Nephron (organoid): ENCODE results near the gene PRICKLE2.

Source experiments
- H3K27ac Mint-ChIP-seq, 3 experiments: 2 replicates each; pipeline ENCODE4 v1.8.0; 2020; ENCODE audit warnings: mixed read lengths in 3 of 3, mild to moderate bottlenecking in 2 of 3, moderate library complexity in 1 of 3
- H3K27me3 Mint-ChIP-seq: 2 replicates; pipeline ENCODE4 v1.8.0; 2021; ENCODE audit warnings: low read depth, mild to moderate bottlenecking, moderate library complexity, mixed read lengths
- H3K36me3 Mint-ChIP-seq: 2 replicates; pipeline ENCODE4 v1.8.0; 2020; ENCODE audit warnings: low read depth, mixed read lengths
- H3K4me1 Mint-ChIP-seq: 2 replicates; pipeline ENCODE4 v1.8.0; 2020; ENCODE audit warnings: mixed read lengths
- H3K4me3 Mint-ChIP-seq, 3 experiments: 2 replicates each; pipeline ENCODE4 v1.8.0; 2020; ENCODE audit warnings: mild to moderate bottlenecking in 3 of 3, mixed read lengths in 3 of 3, moderate library complexity in 2 of 3
- H3K9me3 Mint-ChIP-seq: 2 replicates; pipeline ENCODE4 v1.8.0; 2020; ENCODE audit warnings: mixed read lengths
- CTCF ChIP-seq, 3 experiments: fragments of 200-600 bp; sonication (generic); IDR thresholded peaks; one replicate each; pipeline ENCODE4 v1.5.0; 2021; ENCODE audit warnings: antibody characterized with exemption in 3 of 3; ENCODE audit not compliant: unreplicated experiment in 3 of 3

Gene PRICKLE2

GRCh38 chr3:64120876-64121275 is 104.4 kb downstream of the PRICKLE2 start:
- H3K4me1 Mint-ChIP-seq: peaks cover 7% of the 10 kb centered on the region
- H3K9me3 Mint-ChIP-seq: peaks cover 41% of the 10 kb centered on the region
- H3K27ac Mint-ChIP-seq: peak overlapping the region; percentile 41 to 68 (median 47)
- H3K27me3 Mint-ChIP-seq: no peaks in the 10 kb centered on the region
- peaks cover 83% of the 10 kb centered on the region for H3K36me3 Mint-ChIP-seq
- no peak for TF ChIP-seq CTCF (IDR thresholded peaks at IDR 0.05; ENCODE audit: unreplicated experiment in 3 of 3)
- H3K4me3 Mint-ChIP-seq: no peak overlapping the region

GRCh38 chr3:64117483-64117882 is 107.8 kb downstream of the PRICKLE2 start:
- no peak overlapping the region for H3K27ac Mint-ChIP-seq
- no peak overlapping the region for H3K4me3 Mint-ChIP-seq
- H3K4me1 Mint-ChIP-seq: peaks cover 9% of the 10 kb centered on the region
- H3K27me3 Mint-ChIP-seq: no peaks in the 10 kb centered on the region
- TF ChIP-seq CTCF (IDR thresholded peaks at IDR 0.05; ENCODE audit: unreplicated experiment in 3 of 3): no peak
- peaks cover 85% of the 10 kb centered on the region for H3K36me3 Mint-ChIP-seq
- peaks cover 49% of the 10 kb centered on the region for H3K9me3 Mint-ChIP-seq

GRCh38 chr3:64114651-64115050 is 110.6 kb downstream of the PRICKLE2 start:
- Mint-ChIP-seq H3K27me3 (no peaks in the 10 kb centered on the region), H3K4me1 (peaks cover 29% of the 10 kb centered on the region), H3K36me3 (peaks cover 85% of the 10 kb centered on the region), H3K27ac (peak overlapping the region in 1 of 3 experiments; percentile 6), H3K9me3 (peaks cover 50% of the 10 kb centered on the region), H3K4me3 (no peak overlapping the region)
- no peak for TF ChIP-seq CTCF (IDR thresholded peaks at IDR 0.05; ENCODE audit: unreplicated experiment in 3 of 3)

GRCh38 chr3:64111872-64112271 is 113.4 kb downstream of the PRICKLE2 start:
- no peak for TF ChIP-seq CTCF (IDR thresholded peaks at IDR 0.05; ENCODE audit: unreplicated experiment in 3 of 3)
- H3K4me1 Mint-ChIP-seq: peaks cover 50% of the 10 kb centered on the region
- peak overlapping the region; percentile 84 to 93 (median 86) for H3K27ac Mint-ChIP-seq
- no peak overlapping the region for H3K4me3 Mint-ChIP-seq
- no peaks in the 10 kb centered on the region for H3K27me3 Mint-ChIP-seq
- H3K36me3 Mint-ChIP-seq: peaks cover 61% of the 10 kb centered on the region
- H3K9me3 Mint-ChIP-seq: peaks cover 30% of the 10 kb centered on the region

- no peak for TF ChIP-seq CTCF (IDR thresholded peaks at IDR 0.05; ENCODE audit: unreplicated experiment in 3 of 3)
- H3K4me1 Mint-ChIP-seq: peaks cover 58% of the 10 kb centered on the region
- H3K4me3 Mint-ChIP-seq: no peak overlapping the region
- peaks cover 53% of the 10 kb centered on the region for H3K36me3 Mint-ChIP-seq
- peaks cover 24% of the 10 kb centered on the region for H3K9me3 Mint-ChIP-seq
- H3K27me3 Mint-ChIP-seq: no peaks in the 10 kb centered on the region
- H3K27ac Mint-ChIP-seq: peak overlapping the region; percentile 84 to 93 (median 86)
Observed at GRCh38 chr3:64111083-64111482, 114.2 kb downstream of the PRICKLE2 start.

GRCh38 chr3:64110071-64110470 is 115.2 kb downstream of the PRICKLE2 start:
- Mint-ChIP-seq H3K4me1 (peaks cover 68% of the 10 kb centered on the region), H3K27ac (peak overlapping the region; percentile 74 to 93 (median 80)), H3K36me3 (peaks cover 43% of the 10 kb centered on the region), H3K9me3 (peaks cover 14% of the 10 kb centered on the region), H3K27me3 (no peaks in the 10 kb centered on the region), H3K4me3 (no peak overlapping the region)
- no peak for TF ChIP-seq CTCF (IDR thresholded peaks at IDR 0.05; ENCODE audit: unreplicated experiment in 3 of 3)
